GM19238 (cell line): ENCODE measurements around the gene PSMB3.
"Not testable (repeated sequence)": the region's sequence is repeated elsewhere in the genome, so short reads cannot be mapped to it uniquely, and the experiment has no call there.

Source experiments
- DNase-seq: peaks from one replicate; pipeline ENCODE4 v3.0.0; 2011; ENCODE audit warnings: low spot score; ENCODE audit not compliant: insufficient read length

PSMB3 gene

DNA sequence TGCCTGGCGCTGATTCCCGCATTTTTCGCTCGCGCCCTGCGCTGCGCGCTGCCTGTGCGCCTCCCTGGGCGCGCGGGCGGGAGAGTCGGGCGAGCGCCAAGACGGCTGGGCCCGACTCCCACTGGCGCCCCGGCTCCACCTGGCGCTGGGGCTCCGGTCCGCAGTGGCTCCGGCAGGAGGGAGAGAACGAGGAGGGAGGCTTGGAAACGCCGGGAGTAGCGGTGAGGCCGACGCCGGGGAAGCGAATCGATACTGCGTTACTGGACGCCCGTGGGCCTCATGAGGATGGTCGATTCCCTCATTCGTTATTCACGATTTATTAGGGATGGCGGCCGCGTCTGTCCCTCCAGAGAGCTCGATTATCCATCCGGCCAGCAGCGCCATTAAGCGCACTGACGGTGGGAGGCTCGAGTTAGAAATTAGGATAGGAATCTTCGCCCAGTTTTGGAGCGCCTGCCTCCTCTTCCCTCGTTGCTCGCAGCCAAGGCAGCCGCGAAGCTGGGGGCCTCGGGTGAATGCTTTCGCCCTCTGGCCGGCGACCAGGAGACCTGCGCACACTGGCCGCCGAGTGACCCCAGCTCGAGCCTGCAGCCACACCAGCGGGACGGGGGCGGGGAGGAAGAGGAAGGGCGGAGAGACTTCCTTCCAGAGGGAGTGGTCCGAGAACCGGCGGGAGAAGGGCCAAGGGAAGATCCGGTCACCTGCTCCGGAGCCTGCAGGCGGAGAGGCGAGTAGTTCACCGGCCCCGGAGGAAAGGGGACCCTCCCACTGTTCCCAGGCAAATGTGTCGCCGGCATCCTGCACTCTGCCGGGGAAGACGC lies 3.1 kb upstream of the PSMB3 start:
- no peak for DNase-seq

DNA sequence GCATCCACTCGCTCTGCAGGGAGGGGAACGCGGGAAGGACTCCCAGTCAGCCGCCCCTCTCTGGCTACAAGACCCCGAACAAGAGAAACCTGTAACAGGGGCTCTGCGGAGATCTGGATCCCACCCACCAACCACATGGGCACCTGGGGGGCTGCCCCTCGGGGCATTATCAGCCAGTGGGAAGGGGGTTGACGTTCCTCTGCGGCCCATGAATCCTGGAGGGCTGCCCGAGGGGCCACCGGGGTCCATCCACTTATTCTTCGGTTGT lies 2.6 kb upstream of the PSMB3 start:
- no peak for DNase-seq

DNA sequence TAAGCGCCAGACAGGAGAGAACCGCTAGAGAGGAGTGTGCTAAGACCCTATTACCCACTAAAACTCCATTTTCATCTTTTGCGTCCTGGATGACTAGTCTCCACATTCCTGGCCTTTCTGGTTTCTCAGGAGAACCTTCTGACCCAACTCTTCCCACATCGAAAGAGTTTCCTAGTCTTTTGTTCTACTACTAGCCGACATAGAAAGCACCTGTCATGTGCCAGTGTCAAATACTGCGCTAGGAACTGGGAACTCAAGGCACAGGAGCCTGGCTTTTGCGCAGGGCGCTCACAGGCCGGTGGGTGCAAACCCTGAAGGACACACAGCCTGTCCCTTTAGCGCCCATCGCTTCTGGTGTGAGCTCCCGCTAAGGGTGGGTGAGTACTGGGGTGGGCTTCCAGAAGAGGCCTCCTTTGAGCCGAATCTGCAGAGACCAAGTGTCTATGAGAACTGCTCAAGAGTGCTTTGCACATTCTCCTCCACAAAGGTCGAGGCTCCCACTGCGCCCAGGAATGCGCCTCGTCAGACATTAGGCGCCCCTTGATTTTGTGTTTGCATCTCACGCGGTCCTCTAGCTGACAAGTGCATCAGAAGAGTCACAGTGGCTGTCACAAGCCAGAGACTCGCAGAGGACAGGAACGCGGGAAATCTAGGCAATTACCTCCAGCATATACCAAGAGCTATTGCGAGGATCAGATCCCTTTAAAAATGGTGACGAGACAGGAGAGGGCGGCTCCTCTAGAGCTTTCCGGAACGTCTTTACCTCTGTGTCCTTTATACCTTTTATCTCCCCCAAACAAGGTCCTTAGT lies 2.0 kb upstream of the PSMB3 start:
- no peak for DNase-seq

DNA sequence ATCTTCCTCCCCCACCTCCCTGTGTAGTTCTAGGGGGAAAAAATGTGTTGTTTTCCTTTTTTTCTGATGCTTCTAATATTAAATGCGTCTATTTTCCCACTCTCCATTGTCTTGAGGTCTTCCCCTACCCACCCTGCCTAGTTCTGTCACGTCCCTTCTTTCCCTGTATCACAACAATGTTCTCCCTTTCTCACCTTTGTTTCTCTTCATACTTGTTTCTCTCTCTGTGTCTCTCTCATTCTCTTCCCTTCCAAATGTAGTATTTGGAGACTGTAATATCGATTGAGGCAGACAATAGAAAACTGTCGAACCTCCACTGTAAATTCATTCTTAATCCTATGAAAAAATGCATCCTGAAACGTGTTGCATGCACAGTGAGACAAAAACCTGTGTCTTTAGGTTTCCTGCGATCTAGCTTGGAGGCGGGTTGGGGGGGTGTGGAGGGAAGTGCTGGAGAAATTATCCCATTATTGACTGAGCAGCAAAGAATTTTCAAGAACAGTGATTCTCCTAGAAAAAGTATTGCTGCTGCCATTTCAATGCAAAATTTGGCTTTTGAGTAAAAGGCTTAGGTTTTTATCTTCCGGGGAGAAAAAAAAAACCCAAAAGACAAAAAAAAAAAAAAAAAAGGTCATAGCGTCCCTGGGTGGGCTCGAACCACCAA lies 1.3 kb upstream of the PSMB3 start:
- no peak for DNase-seq

DNA sequence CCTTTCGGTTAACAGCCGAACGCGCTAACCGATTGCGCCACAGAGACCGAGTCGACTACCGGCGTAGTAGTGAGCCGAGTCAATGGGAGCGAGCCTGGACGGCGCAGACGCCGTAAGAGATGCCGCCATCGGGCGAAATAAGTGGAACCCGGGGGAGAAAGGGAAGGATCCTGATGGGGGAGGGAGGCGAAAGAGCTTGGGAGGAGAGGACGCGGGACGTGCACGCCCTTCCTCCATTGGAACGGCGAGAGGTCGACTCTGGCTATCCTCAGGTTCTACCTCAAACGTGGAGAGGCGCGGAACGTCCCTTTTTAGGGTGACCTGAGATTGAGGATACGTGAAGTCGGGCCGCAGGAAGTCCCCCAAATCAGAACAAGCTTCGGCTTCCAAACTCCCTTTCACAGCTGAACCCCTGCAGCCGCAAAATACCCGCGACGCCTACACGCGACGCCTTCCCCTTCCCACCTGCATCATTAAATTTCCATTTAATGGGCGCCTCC lies 683 bp upstream of the PSMB3 start:
- DNase-seq: no peak

DNA sequence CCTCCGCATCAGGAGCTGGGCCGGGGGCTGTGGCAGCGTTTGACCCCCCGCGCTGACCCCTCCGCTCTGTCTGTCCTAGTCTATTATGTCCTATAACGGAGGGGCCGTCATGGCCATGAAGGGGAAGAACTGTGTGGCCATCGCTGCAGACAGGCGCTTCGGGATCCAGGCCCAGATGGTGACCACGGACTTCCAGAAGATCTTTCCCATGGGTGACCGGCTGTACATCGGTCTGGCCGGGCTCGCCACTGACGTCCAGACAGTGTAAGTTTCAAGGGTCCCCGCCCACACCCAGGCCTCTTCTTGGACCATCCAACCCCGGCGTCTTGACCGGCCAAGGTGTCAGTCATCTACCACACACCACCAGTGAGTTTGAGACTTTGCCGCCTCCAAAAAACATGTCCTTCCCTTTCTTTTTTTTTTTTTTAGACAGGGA lies 548 bp downstream of the PSMB3 start:
- DNase-seq: no peak

DNA sequence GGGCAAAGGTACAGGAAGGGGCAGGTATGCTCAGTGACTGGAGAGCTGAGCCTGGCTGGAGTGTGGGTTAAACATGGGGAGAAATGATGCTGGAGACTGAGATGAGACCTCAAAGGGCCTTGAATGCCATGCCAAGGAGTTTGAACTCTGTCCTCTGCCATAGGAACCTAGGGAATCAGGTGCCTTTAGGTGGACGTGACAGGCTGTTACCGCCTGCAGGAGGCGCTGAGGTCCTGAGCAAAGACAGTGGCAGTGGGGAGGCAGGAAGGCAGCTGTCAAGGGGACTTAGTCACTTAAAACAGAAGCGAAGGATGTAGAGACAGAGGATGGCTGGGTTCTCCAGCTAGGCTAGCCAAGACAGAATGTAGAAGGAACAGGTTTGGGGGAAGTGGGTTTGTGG lies 9.1 kb downstream of the PSMB3 start:
- no peak for DNase-seq

DNA sequence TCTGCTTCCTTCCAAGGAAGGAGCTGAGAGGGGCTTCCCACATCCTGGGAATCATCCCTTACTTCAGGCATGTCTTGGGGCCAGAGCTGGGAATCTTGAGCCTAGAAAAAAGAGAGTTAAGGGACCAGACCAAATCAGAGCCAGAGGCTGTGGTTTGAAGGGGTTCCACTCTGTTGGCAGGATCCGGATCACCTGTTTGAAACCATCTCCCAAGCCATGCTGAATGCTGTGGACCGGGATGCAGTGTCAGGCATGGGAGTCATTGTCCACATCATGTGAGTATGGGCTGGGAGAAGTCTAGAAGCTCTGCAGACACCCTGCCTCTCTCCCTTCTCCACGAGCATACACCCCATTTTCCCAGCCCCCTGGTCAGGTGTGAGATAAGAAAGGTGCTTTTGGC lies 9.7 kb downstream of the PSMB3 start:
- no peak for DNase-seq

DNA sequence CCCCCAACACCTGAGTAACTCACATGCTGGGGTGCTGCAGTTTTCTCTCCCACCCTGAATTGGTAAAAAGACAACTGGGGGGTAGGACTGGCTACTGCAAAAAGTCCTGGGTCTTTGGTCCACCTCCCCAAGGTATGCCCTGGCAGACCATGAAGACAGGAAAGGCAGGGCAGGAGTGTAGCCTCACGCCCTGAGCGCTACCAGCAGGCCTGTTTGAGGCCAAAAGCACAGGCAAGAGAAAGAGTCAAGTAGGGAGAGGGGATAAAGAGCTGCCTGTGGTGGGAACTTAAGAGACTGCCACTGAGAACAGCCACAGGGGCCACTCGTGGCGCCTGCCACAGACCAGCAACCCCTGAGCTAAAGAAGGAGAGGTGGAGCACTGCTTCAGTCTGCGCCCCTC lies 13.8 kb downstream of the PSMB3 start:
- DNase-seq: no peak

DNA sequence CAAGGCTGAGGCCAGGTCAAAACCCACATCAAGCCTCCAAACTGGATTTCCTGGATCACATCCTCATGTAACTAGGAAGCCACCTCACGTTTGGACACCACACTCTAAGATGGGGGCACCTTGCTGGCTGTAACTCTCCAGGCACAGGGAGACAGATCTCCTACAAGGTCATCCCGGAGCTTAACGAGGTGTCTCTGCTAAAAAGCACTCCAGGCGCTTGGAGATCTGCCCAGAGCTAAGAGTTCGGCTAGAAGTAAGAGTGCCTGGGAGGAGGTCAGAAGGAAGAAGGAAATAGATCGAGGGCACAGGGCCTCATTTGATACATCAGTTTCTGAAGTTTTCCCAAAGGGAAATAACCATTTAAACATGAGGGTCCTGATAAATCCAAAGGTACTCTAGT lies 15.9 kb downstream of the PSMB3 start:
- DNase-seq: no peak

DNA sequence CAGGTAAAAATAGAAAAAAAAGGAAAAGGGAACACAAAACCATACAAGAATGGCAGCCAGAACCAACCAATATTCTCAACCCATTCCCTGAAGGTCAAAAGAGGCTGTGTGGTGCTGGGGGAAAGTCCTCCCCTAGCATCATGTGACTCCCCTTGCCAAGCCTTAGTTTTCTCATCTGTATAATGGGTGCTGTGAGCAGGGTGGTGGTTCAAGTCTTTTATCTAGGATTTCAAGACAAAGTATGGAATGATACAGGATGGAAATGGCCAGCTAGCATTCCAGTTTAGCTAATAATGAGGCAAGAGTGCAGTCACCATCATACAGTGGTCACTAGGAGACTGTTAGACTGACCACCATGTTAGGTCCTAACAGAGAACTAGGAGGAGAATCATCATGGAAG lies 20.7 kb downstream of the PSMB3 start:
- DNase-seq: no peak

DNA sequence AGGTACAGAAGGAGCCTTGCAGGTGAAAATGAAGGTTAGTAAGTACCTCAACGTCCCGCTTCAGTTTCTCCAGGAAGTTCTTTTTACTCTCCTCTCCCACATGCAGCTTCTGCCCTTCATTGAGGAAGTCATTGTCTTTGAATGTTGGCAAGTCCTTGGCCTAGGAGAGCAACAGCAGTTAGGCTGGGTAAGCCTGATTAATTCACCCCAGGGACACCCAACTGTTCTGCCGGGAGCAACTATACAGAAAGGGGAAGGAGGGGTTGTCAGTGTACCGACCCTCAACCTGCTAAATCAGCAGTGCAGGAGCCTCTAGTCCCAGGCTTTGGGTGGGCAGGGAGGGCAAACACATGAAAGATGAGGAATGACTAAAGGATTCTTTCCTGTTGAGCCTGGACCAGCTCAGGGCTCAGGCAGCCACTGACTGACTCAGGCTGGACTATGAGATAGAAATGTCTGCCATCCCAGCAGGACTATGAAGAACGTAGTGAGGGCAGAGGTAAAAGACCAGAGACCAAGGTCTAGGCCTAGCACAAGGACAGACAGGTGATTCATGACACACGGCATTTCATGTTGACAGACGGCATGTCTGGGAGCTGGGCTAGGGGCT lies 25.2 kb downstream of the PSMB3 start:
- no peak for DNase-seq

DNA sequence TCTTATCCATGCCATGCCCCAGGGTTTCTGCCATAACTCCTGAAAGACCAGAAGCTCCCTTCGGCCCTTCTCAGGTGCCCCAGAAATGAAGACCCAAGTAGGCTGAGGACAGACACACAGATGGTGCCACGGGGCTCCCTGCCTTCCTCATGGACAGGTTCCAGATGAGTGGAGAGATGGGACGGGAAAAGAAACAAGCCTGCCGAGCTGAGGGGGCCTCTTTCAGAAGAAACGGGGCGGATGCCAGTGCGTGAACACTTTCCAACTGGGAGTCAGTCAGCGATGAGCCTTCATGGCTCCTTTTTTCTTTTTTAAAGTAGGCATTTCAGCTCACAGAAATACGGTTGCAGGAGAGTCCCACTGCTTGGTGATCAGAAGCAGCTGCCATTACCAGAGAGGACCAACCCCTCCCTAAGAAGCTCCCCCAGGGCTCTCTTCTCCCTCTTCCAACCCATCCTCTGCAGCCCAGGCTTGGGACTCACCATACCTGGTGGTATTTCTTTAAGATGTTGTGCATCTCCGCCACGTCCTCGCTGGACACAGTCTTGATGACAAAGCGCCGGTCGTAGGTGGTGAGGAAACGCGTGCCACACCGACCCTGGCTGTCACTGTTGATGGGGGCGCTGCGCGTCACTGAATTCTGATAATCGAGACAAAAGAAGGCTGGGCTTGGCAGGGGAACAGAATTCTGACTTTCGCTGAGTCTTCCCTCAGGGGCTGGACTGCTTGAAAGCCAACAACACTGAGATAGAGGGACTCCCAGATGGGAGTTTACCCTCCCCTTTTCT lies 27.6 kb downstream of the PSMB3 start:
- DNase-seq: no peak

DNA sequence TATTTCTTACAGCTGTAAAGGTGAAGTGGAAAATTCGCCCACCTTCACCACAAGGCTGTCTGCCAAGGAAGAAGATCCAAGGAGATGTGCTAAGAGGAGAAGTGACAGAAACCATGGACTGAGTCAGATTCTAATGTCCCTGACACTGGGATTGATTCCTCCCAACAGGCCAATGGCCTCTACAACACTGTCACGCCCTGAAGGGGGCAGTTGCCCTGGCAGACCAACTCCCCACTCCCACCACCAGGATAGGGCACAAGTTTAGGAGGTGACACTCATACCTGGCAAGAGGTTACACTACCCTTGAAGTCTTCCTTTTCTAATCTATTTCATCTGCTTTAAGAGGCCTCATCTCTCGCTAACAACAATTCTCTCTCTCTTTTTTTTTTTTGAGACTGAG lies 30.7 kb downstream of the PSMB3 start:
- DNase-seq: no peak

DNA sequence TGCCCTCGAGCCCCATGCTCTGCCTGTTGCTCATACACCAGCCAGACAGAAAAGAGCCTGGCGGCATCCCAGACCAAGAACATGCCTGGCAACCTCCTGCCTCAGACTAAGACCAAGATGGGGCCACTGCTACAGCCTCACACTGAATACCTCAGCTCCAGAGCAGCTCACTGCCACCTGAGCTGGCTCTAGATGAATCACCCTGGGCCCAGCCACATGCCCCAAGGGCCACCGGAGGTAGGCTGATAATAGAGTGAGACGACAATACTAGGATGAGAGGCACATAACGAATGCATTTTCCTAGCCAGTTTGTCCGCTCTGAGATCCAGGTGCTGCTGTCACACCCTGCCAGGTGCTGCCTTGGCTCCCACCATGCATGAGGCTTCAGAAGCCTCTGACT lies 33.8 kb downstream of the PSMB3 start:
- DNase-seq: no peak

DNA sequence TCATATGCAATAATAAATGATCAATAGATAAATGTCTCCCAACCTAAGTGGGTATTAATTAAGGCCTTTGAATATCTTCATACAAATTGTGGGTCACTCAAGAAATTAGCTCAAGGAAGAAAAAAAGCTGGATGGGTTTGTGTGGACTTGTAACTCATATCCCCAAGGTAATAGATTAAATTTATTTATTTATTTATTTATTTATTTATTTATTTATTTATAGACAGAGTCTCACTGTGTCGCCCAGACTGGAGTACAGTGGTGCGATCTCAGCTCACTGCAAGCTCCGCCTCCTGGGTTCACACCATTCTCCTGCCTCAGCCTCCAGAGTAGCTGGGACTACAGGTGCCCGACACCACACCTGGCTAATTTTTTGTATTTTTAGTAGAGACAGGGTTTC lies 35.5 kb downstream of the PSMB3 start:
- DNase-seq: not testable (repeated sequence)

DNA sequence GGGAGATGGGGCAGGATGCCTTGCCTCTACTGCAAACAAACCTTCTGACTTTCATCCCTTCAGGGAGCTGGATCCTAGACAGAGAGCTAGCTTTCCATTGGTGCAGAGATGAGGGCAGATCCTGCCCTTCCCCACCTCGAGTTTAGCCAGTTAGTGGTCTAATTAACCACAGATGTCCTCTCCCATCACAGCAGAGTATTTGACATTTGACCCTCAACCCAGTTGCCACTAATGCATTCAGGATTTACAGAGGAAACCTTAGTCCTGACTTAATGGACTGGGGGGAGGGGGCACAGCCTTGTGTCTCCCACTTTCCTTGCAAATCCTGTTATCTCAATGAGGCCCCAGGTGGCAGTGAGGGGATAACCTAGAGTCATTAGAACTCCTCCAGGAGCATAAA lies 36.6 kb downstream of the PSMB3 start:
- no peak for DNase-seq

DNA sequence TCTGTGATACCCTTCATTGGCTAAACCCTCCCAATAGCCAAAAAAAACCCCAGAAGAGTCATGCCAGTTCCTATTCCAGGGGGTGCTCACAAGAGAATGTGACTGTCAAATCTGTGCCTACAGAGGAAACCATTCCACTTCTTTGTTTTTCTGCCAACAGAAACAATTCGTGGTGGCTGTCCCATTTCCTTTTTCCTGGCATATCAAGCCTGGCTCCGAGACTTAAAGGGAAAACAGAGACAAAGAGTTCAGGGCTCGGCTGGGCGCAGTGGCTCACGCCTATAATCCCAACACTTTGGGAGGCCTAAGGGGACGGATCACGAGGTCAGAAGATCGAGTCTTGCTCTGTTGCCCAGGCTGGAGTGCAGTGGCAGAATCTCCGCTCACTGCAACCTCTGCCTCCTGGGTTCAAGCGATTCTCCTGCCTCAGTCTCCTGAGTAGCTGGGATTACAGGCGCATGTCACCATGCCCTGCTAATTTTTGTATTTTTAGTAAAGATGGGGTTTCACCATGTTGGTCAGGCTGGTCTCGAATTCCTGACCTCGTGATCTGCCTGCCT lies 37.7 kb downstream of the PSMB3 start:
- DNase-seq: not testable (repeated sequence)

DNA sequence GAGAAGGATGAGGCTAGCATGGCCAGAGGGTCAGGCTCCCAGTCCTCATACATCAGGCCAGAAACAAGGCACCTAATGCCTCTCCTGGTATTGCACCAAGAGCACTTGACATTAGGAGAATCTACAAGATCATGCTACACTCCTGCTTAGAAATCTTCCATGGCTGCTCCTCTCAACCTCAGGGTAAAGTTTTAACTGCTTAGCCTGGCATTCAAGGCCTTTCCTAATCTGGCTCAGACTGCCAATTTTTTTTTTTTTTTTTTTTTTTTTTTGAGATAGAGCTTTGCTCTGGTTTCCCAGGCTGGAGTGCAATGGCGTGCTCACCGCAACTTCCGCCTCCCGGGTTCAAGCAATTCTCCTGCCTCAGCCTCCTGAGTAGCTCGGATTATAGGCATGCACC lies 38.6 kb downstream of the PSMB3 start:
- no peak for DNase-seq

DNA sequence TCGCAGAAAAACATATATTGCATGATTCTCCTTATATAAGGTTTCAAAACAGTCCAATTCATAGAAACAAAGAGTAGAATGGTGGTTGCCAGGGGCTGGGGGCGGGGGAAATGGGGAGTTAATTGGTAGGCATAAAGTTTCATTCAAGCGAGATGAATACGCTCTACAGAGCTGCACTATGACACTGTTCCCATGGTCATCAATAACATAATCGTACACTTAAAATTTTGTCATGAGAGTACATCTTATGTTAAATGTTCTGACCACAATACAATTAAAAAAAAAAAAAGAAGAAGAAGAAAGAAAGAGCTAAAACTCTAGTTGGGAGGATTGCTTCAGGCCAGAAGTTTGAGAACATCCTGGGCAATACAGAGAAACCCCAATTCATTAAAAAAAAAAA lies 41.7 kb downstream of the PSMB3 start:
- no peak for DNase-seq
